ENCODE measurements around the gene SPOP. TPM values are rescaled to one million over a fixed set of nuclear protein-coding genes. Genes with fewer than 3 reads are reported as not detected.

Gene SPOP
- total RNA-seq, 1 experiment from 2014 or later: 53.4 TPM

DNA sequence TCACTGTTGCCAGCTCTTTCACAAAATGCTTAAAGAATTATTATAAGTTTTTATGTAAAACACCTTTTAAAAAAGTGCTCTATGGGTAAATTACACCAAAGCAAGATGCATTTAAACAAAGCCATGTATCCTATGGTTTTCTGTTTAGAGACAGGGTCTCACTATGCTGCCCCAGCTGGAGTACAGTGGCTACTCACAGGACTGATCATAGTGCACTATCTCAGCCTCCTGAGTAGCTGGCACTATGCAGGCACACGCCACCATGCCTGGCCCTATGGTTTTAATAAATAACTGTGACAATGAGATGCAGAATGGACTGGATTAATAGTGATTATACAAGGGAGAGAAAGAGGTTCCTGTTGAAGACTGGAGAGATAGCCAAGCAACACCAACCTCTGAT is 40.2 kb downstream of the SPOP start:
- intact Hi-C loops (cut with micrococcal nuclease; ENCODE audit: unreplicated experiment): no loop called here
- no peaks in the 10 kb centered on the region for H3K9me3 ChIP-seq (ENCODE audit: low read depth, low read length, poor library complexity, severe bottlenecking)
- ChIA-PET CTCF (no interaction called here), POLR2A (ENCODE audit: low non-redundant PET) (no interaction called here)
- no peak for DNase-seq (ENCODE audit: low spot score)
- H3K27ac ChIP-seq (ENCODE audit: low read depth, low read length, poor library complexity, severe bottlenecking): no peak overlapping the region
- peaks cover 7% of the 10 kb centered on the region for H3K4me1 ChIP-seq (ENCODE audit: insufficient read depth, low read length, poor library complexity, severe bottlenecking)
- no peak for TF ChIP-seq EZH2 (IDR thresholded peaks at IDR 0.05; ENCODE audit: borderline replicate concordance, low read depth, low read length, poor library complexity, severe bottlenecking)
- TF ChIP-seq, protein P1, sequence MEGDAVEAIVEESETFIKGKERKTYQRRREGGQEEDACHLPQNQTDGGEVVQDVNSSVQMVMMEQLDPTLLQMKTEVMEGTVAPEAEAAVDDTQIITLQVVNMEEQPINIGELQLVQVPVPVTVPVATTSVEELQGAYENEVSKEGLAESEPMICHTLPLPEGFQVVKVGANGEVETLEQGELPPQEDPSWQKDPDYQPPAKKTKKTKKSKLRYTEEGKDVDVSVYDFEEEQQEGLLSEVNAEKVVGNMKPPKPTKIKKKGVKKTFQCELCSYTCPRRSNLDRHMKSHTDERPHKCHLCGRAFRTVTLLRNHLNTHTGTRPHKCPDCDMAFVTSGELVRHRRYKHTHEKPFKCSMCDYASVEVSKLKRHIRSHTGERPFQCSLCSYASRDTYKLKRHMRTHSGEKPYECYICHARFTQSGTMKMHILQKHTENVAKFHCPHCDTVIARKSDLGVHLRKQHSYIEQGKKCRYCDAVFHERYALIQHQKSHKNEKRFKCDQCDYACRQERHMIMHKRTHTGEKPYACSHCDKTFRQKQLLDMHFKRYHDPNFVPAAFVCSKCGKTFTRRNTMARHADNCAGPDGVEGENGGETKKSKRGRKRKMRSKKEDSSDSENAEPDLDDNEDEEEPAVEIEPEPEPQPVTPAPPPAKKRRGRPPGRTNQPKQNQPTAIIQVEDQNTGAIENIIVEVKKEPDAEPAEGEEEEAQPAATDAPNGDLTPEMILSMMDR (conservative IDR thresholded peaks at IDR 0.05; ENCODE audit: low read depth, low read length): no peak
- BruUV-seq (replicated peaks): no TSS peak
- no peak overlapping the region for H3K4me3 ChIP-seq (ENCODE audit: low read depth, low read length, poor library complexity, severe bottlenecking)
- H3K27me3 ChIP-seq (replicated peaks; ENCODE audit: insufficient read depth, low read depth, low read length, poor library complexity): no peaks in the 10 kb centered on the region
- no peaks in the 10 kb centered on the region for H3K36me3 ChIP-seq (ENCODE audit: insufficient read depth, low read length, poor library complexity, severe bottlenecking)

- POLR2A ChIA-PET (ENCODE audit: low non-redundant PET): no interaction called here
- DNase-seq (ENCODE audit: low spot score): no peak
- H3K4me1 ChIP-seq (ENCODE audit: insufficient read depth, low read length, poor library complexity, severe bottlenecking): peaks cover 7% of the 10 kb centered on the region
- no TSS peak for BruUV-seq (replicated peaks)
- H3K27ac ChIP-seq (ENCODE audit: low read depth, low read length, poor library complexity, severe bottlenecking): no peak overlapping the region
- no peaks in the 10 kb centered on the region for H3K27me3 ChIP-seq (replicated peaks; ENCODE audit: insufficient read depth, low read depth, low read length, poor library complexity)
- intact Hi-C loops (cut with micrococcal nuclease; ENCODE audit: unreplicated experiment): no loop called here
- no peaks in the 10 kb centered on the region for H3K9me3 ChIP-seq (ENCODE audit: low read depth, low read length, poor library complexity, severe bottlenecking)
- TF ChIP-seq, protein P1 (conservative IDR thresholded peaks at IDR 0.05; ENCODE audit: low read depth, low read length): no peak
- no peak for TF ChIP-seq EZH2 (IDR thresholded peaks at IDR 0.05; ENCODE audit: borderline replicate concordance, low read depth, low read length, poor library complexity, severe bottlenecking)
- CTCF ChIA-PET: no interaction called here
- no peaks in the 10 kb centered on the region for H3K36me3 ChIP-seq (ENCODE audit: insufficient read depth, low read length, poor library complexity, severe bottlenecking)
- no peak overlapping the region for H3K4me3 ChIP-seq (ENCODE audit: low read depth, low read length, poor library complexity, severe bottlenecking)
Measured at GRCh38 chr17:49637050-49637449, 40.8 kb downstream of the SPOP start.

DNA sequence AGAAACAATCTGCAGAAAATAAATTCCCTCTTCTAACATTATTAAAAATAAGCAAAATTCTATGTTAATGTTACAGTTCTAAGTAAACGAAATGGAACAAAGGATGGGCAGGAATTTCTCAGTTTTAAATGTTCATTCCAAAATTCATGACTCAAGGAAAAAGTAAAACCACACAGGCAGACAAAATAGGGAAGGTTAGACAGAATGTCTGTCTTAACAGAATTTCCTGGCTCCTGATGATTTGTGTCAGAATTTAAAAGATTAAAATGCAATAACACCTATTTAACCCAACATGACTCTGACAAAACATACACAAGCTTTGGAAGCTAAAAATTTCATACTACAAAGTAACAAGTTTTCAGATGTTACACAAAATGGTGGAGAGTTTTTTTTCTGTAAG is 42.8 kb downstream of the SPOP start:
- POLR2A ChIA-PET (ENCODE audit: low non-redundant PET): no interaction called here
- Histone ChIP-seq H3K4me3 (ENCODE audit: low read depth, low read length, poor library complexity, severe bottlenecking) (no peak overlapping the region), H3K27ac (ENCODE audit: low read depth, low read length, poor library complexity, severe bottlenecking) (no peak overlapping the region), H3K27me3 (replicated peaks; ENCODE audit: insufficient read depth, low read depth, low read length, poor library complexity) (no peaks in the 10 kb centered on the region), H3K4me1 (ENCODE audit: insufficient read depth, low read length, poor library complexity, severe bottlenecking) (peaks cover 7% of the 10 kb centered on the region), H3K9me3 (ENCODE audit: low read depth, low read length, poor library complexity, severe bottlenecking) (no peaks in the 10 kb centered on the region), H3K36me3 (ENCODE audit: insufficient read depth, low read length, poor library complexity, severe bottlenecking) (no peaks in the 10 kb centered on the region)
- TF ChIP-seq EZH2 (IDR thresholded peaks at IDR 0.05; ENCODE audit: borderline replicate concordance, low read depth, low read length, poor library complexity, severe bottlenecking): no peak
- TF ChIP-seq, protein P1 (conservative IDR thresholded peaks at IDR 0.05; ENCODE audit: low read depth, low read length): no peak
- CTCF ChIA-PET: no interaction called here
- intact Hi-C loops (cut with micrococcal nuclease; ENCODE audit: unreplicated experiment): no loop called here
- no peak for DNase-seq (ENCODE audit: low spot score)
- no TSS peak for BruUV-seq (replicated peaks)

Data from A673 (cell line).